GM18951 (cell line): Measurements from ENCODE around the gene NLRP5.

Experiments used
- POLR2A ChIP-seq: IDR thresholded peaks from 4 replicates; pipeline ENCODE4 v1.6.1; 2011; ENCODE audit warnings: mild to moderate bottlenecking; ENCODE audit not compliant: insufficient read length, insufficient read depth; ENCODE audit errors: extremely low read depth
- in situ Hi-C: fragments of 300-500 bp; cut with MboI; formaldehyde crosslinking; loops from one replicate; pipeline ENCODE4 v1.12.0; 2022; ENCODE audit warnings: low sequenced_read_pairs, mixed read lengths, inconsistent platforms; ENCODE audit not compliant: unreplicated experiment

NLRP5 gene

DNA sequence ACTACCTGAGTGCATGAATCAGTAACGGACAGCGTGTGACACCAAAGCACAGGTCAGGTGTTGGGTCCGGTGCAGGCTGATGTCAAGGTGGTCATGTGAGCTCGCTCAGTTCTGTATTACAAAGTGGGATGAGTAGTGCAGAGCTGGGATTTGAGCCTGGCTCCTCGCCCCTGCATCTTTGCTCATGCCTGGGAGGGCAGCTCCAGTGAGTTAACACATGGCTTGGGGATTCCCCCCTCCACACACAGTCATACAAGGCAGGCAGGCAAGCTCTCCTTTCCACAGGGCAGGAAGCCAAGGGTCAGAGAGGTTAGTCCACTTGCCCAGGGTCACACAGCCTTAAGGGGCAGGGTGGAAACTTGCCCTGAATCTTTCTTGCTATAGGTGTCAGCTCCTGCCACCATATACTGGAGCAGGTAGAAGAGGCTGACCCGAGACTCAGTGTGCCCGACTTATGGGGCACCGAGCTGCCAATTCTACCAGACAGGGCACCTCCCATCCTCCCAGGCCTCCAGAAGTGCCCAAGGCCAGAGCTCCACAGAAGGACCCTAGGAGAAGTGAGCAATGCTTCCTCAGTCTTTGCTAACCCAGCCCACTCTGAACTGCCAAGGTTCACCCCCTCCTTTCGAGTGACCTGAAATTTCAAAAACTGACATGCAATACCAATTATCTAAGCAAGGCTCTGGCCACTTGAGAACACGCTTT lies 99.1 kb downstream of the NLRP5 start:
- in situ Hi-C loops = loop anchor here (25.0 kb wide), 1 partner anchor 227 kb away; the partner anchor contains the start of gene ZSCAN5A
- no peak for TF ChIP-seq POLR2A

DNA sequence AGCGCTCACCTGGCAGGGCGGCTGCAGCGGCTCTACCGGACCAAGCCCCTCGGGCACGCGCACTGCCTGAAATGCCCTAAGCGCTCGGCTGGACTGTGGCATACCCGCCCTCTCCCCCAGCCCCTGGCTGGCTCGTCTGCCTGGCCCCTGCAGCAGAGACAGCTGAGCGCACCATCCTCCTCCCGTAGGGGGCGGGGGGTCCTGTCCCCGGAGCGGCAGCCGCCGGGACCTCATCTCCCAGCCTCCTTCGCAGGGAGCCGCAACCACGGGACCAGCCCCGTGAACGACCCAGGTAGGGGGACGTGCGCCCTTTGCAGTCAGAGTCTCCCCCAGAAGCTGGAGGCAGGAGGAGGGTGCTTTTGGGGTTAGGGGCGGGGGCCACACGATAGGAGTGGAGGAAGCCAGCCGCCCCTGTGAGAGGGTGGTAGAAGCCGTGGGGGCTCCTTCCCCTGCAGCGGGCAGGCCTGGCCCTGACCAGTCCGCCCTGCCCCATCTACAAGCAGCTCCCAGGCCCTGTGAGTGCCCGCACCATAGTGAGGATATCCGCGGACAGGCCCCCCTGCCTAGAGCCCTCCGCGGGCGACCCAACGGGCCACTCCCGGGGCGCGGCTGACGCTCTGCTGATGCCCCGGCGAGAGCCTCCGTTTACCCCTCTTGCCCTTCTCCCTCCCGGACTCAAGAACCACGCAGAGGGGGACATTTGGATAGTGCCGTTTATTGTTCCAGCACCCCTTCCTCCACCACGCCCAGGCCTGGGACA lies 100.3 kb downstream of the NLRP5 start:
- in situ Hi-C loops = loop anchor here (25.0 kb wide), 1 partner anchor 225 kb away; the partner anchor contains the start of gene ZSCAN5A
- no peak for TF ChIP-seq POLR2A

DNA sequence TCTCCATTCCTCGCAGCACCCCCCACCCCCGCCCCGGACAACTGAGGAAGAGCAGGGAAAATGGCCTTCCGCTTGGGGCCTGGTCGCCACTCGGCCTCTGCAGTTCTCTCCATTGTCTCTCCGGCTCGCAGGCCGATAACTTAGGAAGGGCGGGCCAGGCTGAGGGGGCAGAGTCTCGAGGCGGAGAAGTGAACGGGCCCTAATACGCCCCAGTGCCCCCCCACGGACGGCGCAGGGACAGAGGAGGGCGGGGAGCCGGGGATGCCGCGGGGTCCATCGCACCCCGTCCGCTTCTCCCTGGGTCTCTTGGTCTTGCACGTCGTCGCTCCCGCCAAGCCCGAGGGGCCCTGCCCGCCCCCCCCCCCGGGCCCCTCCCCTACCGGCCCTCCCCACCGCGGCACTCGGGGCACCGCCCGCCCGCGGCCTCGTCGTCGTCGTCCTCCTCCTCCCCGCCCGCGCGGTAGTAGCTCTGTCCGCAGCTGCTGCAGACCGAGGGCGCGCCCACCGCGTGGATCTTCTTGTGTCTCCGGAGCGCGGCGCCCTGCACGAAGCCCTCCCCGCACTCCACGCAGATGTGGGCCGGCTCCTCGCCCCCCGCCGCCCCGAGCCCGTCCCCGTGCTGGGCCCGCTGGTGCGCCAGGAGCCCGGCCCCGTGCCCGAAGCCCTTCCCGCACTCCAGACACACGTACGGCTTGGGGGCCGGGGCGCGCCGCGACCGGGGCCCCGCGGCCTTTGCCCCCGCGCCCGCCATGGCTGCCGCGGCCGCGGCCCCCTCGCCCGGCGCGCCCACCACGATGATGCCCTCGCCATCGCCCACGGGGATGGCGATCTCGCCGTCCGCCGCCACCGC lies 101.3 kb downstream of the NLRP5 start:
- no peak for TF ChIP-seq POLR2A
- in situ Hi-C loops = loop anchor here (25.0 kb wide), 1 partner anchor 224 kb away; the partner anchor contains the start of gene ZSCAN5A

DNA sequence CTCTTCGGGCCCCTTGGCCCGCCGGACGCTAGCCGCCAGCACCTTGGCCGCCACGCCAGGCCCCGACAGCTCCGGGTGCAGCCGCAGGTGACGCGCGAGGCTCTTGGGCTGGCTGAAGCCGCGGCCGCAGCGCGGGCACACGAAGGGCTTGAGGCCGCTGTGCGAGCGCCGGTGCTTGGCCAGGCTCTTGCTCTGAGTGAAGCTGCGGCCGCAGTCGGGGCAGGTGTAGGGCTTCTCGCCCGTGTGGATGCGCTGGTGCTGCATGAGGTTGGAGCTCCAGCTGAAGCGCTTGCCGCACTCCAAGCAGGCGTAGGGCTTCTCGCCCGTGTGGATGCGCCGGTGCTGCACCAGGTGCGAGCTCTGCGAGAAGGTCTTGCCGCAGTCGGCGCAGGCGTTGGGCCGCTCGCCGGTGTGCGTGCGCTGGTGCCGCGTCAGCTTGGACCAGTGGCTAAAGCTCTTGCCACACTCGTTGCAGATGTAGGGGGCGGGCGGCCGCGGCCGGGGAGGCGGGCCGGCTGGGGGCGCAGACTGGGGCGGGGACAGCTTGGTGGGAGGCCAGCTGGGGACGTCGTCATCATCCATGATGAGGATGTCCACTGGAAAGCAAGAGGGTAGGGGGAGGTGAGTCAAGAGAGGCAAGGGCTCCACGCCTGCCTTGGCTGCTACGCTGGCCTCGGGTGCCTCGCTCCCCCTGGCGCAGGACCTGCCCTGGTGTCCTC lies 102.1 kb downstream of the NLRP5 start:
- in situ Hi-C loops = loop anchor here (25.0 kb wide), 1 partner anchor 224 kb away; the partner anchor contains the start of gene ZSCAN5A
- TF ChIP-seq POLR2A = no peak

GRCh38 chr19:56089344-56089743 lies 102.8 kb downstream of the NLRP5 start:
- in situ Hi-C loops = loop anchor here (25.0 kb wide), 1 partner anchor 223 kb away; the partner anchor contains the start of gene ZSCAN5A
- no peak for TF ChIP-seq POLR2A

DNA sequence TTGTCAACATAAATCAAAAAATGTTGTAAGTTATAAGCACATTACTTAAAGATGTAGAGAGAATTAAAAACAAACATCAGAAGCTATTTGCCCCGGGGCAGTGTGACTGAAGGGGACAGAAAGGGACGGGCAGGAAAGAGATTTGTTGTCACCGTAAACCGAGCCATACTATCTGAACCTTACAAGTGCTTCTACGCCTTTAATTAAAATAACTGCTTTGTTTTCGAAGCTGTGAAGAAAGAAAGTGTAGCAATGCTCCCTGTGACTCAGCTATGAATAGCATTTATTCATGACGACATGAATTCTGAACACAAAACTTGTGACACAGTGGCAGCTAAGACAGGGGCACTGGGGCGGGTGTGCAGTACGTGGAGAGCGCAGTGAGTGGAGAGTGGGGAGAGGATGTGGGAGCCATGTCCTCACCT lies 104.5 kb downstream of the NLRP5 start:
- in situ Hi-C loops = loop anchor here (25.0 kb wide), 1 partner anchor 221 kb away; the partner anchor contains the start of gene ZSCAN5A
- no peak for TF ChIP-seq POLR2A

DNA sequence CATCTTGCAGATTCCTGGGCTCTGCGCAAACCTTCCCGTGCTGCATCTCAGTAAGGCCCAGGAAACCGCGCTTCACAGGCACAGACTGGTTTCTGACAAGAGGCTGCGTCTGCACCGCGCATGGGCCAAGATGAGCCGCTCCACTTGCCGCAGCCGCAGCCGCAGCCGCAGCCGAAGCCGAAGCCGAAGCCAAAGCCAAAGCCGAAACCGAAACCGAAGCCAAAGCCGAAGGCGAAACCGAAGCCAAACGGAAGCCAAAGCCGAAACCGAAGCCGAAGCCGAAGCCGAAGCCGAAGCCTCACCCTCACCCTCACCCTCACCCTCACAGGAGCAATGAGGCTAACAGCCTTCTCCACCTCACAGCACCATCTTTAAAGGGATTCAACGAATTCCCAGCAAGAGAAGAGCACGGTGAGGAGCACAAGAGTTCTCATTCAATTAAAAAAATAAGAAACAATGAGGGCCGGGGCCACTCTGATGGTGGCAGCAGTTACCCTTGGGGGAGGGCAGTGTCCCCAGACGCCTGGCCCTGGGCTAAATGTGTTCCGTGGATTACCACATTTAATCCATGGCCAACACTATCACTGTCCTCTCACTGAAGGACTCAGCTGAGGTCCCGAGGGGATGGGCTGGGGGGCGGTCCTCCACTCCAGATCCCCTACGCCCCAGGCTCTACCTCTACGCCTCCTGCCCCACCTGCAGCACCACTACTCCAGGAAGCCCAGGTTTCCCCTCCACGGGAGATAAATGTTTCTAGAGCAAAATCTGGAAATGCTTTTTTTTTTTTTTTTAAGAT lies 105.4 kb downstream of the NLRP5 start:
- no peak for TF ChIP-seq POLR2A
- in situ Hi-C loops = loop anchor here (25.0 kb wide), 1 partner anchor 220 kb away; the partner anchor contains the start of gene ZSCAN5A

GRCh38 chr19:56092685-56093631 lies 106.4 kb downstream of the NLRP5 start:
- TF ChIP-seq POLR2A = no peak
- in situ Hi-C loops = loop anchor here (25.0 kb wide), 1 partner anchor 219 kb away; the partner anchor contains the start of gene ZSCAN5A

- in situ Hi-C loops = loop anchor here (25.0 kb wide), 1 partner anchor 218 kb away; the partner anchor contains the start of gene ZSCAN5A
- TF ChIP-seq POLR2A = no peak
Observed at GRCh38 chr19:56094449-56094848, 107.9 kb downstream of the NLRP5 start.

- no peak for TF ChIP-seq POLR2A
- in situ Hi-C loops = loop anchor here (25.0 kb wide), 1 partner anchor 216 kb away; the partner anchor contains the start of gene ZSCAN5A
Observed at GRCh38 chr19:56096665-56097064, 110.1 kb downstream of the NLRP5 start.
